Measurements from ENCODE around the gene LUC7L3.

Gene LUC7L3

DNA sequence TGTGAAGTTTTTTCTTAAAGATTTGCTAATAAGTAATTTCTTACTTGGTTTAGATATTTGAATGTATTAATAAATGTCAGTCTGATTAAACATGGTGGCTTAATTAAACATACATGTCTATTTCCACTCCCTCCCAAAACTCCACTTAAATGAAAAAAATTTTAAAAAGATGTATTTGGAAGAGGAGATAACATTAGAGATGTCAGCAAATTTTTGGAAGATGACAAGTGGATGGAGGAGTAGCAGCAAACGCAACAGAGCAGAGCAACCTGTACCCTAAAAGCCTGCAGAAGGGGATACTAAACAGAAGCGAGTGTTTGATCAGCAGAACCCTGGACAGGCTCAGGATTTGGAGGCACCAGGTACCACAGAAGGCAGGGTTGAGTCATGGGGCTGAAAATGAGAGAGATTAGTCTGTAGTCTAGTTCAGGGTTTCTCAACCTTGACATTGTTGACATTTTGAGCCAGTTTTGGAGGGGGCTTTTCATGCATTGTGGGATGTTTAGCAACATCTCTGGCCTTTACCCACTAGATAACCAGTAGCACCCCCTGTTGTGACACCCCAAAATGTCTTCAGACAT lies 17.8 kb downstream of the LUC7L3 start:
- peaks cover 66% of the 10 kb centered on the region for H3K79me2 ChIP-seq (ENCODE audit: insufficient read depth, low read length)

DNA sequence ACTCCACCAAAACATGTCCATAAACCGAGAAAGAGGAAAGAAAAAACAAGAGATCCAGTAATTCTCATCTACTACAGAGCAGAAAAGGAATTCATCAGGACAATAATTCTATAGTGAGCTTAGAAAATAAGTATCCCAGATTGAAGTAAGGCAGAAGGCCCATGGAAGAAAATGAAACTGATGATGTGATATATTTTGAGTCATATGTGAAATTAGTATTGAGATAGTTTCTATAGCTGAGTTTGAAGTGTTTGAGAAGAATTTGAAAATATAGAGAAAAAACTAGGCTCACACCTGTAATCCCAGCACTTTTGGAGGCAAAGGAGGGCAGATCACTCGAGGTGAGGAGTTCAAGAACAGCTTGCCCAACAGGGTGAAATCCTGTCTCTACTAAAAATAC lies 19.7 kb downstream of the LUC7L3 start:
- H3K9ac ChIP-seq (ENCODE audit: low read length): no peak overlapping the region
- peaks cover 47% of the 10 kb centered on the region for H3K79me2 ChIP-seq (ENCODE audit: insufficient read depth, low read length)
- H3K27me3 ChIP-seq (ENCODE audit: insufficient read depth, low read length): no peaks in the 10 kb centered on the region
- no peak overlapping the region for H3K4me2 ChIP-seq (ENCODE audit: low read length)
- no peak overlapping the region for H3K4me3 ChIP-seq (ENCODE audit: low read depth, low read length, poor library complexity, severe bottlenecking)
- H4K20me1 ChIP-seq (ENCODE audit: insufficient read depth, low read length): peaks cover 6% of the 10 kb centered on the region; the same call in 1 of the 2 replicates
- H3F3A ChIP-seq (ENCODE audit: insufficient read depth, low read length): no peaks in the 10 kb centered on the region
- H3K27ac ChIP-seq (ENCODE audit: low read depth, low read length, poor library complexity, severe bottlenecking): no peak overlapping the region
- no peaks in the 10 kb centered on the region for H3K4me1 ChIP-seq (ENCODE audit: insufficient read depth, low read length, severe bottlenecking)
- TF ChIP-seq, protein P1, sequence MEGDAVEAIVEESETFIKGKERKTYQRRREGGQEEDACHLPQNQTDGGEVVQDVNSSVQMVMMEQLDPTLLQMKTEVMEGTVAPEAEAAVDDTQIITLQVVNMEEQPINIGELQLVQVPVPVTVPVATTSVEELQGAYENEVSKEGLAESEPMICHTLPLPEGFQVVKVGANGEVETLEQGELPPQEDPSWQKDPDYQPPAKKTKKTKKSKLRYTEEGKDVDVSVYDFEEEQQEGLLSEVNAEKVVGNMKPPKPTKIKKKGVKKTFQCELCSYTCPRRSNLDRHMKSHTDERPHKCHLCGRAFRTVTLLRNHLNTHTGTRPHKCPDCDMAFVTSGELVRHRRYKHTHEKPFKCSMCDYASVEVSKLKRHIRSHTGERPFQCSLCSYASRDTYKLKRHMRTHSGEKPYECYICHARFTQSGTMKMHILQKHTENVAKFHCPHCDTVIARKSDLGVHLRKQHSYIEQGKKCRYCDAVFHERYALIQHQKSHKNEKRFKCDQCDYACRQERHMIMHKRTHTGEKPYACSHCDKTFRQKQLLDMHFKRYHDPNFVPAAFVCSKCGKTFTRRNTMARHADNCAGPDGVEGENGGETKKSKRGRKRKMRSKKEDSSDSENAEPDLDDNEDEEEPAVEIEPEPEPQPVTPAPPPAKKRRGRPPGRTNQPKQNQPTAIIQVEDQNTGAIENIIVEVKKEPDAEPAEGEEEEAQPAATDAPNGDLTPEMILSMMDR (IDR thresholded peaks at IDR 0.05; ENCODE audit: low read length): no peak
- TF ChIP-seq EZH2 (IDR thresholded peaks at IDR 0.05; ENCODE audit: borderline replicate concordance, low read length): no peak
- no peaks in the 10 kb centered on the region for H3K9me3 ChIP-seq (ENCODE audit: low read length)
- H3K9me2 ChIP-seq (ENCODE audit: low read depth, low read length): no peaks in the 10 kb centered on the region
- peaks cover 76% of the 10 kb centered on the region for H3K36me3 ChIP-seq (ENCODE audit: insufficient read depth, low read length)
- no peak overlapping the region for H2AFZ ChIP-seq (ENCODE audit: low read length)

More for the DNA sequence above, 17.8 kb downstream of the LUC7L3 start:
- no peak overlapping the region for H3K9ac ChIP-seq (ENCODE audit: low read length)
- H4K20me1 ChIP-seq (ENCODE audit: insufficient read depth, low read length): peaks cover 6% of the 10 kb centered on the region; the same call in 1 of the 2 replicates
- no peaks in the 10 kb centered on the region for H3K9me3 ChIP-seq (ENCODE audit: low read length)
- no peak overlapping the region for H3K4me3 ChIP-seq (ENCODE audit: low read depth, low read length, poor library complexity, severe bottlenecking)
- no peak overlapping the region for H3K27ac ChIP-seq (ENCODE audit: low read depth, low read length, poor library complexity, severe bottlenecking)
- H3F3A ChIP-seq (ENCODE audit: insufficient read depth, low read length): no peaks in the 10 kb centered on the region
- H3K27me3 ChIP-seq (ENCODE audit: insufficient read depth, low read length): no peaks in the 10 kb centered on the region
- H3K4me2 ChIP-seq (ENCODE audit: low read length): no peak overlapping the region
- H3K36me3 ChIP-seq (ENCODE audit: insufficient read depth, low read length): peaks cover 68% of the 10 kb centered on the region
- TF ChIP-seq EZH2 (IDR thresholded peaks at IDR 0.05; ENCODE audit: borderline replicate concordance, low read length): no peak
- TF ChIP-seq, protein P1 (IDR thresholded peaks at IDR 0.05; ENCODE audit: low read length): no peak
- no peaks in the 10 kb centered on the region for H3K9me2 ChIP-seq (ENCODE audit: low read depth, low read length)
- H2AFZ ChIP-seq (ENCODE audit: low read length): no peak overlapping the region
- no peaks in the 10 kb centered on the region for H3K4me1 ChIP-seq (ENCODE audit: insufficient read depth, low read length, severe bottlenecking)

DNA sequence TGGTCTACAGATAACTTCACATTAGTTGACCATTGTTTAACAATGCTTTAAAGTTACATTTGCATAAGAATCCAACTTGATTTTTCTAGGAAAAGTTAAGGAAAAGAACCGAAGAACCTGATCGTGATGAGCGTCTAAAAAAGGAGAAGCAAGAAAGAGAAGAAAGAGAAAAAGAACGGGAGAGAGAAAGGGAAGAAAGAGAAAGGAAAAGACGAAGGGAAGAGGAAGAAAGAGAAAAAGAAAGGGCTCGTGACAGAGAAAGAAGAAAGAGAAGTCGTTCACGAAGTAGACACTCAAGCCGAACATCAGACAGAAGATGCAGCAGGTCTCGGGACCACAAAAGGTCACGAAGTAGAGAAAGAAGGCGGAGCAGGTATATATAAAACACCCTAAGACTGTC lies 26.2 kb downstream of the LUC7L3 start:
- TF ChIP-seq EZH2 (IDR thresholded peaks at IDR 0.05; ENCODE audit: borderline replicate concordance, low read length): no peak
- TF ChIP-seq, protein P1 (IDR thresholded peaks at IDR 0.05; ENCODE audit: low read length): no peak
- peaks cover 98% of the 10 kb centered on the region for H3K36me3 ChIP-seq (ENCODE audit: insufficient read depth, low read length)
- H3K4me2 ChIP-seq (ENCODE audit: low read length): no peak overlapping the region
- no peaks in the 10 kb centered on the region for H3K9me3 ChIP-seq (ENCODE audit: low read length)
- no peaks in the 10 kb centered on the region for H3K4me1 ChIP-seq (ENCODE audit: insufficient read depth, low read length, severe bottlenecking)
- H3K27me3 ChIP-seq (ENCODE audit: insufficient read depth, low read length): no peaks in the 10 kb centered on the region
- H2AFZ ChIP-seq (ENCODE audit: low read length): no peak overlapping the region
- no peak overlapping the region for H3K4me3 ChIP-seq (ENCODE audit: low read depth, low read length, poor library complexity, severe bottlenecking)
- H3K9ac ChIP-seq (ENCODE audit: low read length): no peak overlapping the region
- 0 out of 2 replicates have a peak, but pooled peaks cover 5% of the 10 kb centered on the region for H3F3A ChIP-seq (ENCODE audit: insufficient read depth, low read length)
- no peak overlapping the region for H3K27ac ChIP-seq (ENCODE audit: low read depth, low read length, poor library complexity, severe bottlenecking)
- no peaks in the 10 kb centered on the region for H3K9me2 ChIP-seq (ENCODE audit: low read depth, low read length)
- no peaks in the 10 kb centered on the region for H4K20me1 ChIP-seq (ENCODE audit: insufficient read depth, low read length)
- H3K79me2 ChIP-seq (ENCODE audit: insufficient read depth, low read length): no peaks in the 10 kb centered on the region; the same call in 1 of the 2 replicates

Measured in OCI-LY1 (cell line).